RPMI7951 (cell line): ENCODE measurements around the gene CCDC33. TPM values are rescaled to one million over a fixed set of nuclear protein-coding genes. Genes with fewer than 3 reads are reported as not detected.

Experiments
- DNase-seq: peaks from one replicate; pipeline ENCODE4 v3.0.0-alpha.2; 2012; ENCODE audit warnings: low read depth
- total RNA-seq: library from RNA; depleted of rRNA; stranded (reverse); fragments of >200 nt; shearing (Covaris generic); gene quantifications from 2 replicates; pipeline ENCODE4 v1.2.3, GENCODE V29; 2014; rRNA removed

CCDC33 gene
- total RNA-seq, 1 experiment from 2014 or later: 1.1 TPM

GRCh38 chr15:74380361-74381189, 144.4 kb downstream of the CCDC33 start:
- no peak for DNase-seq

DNA sequence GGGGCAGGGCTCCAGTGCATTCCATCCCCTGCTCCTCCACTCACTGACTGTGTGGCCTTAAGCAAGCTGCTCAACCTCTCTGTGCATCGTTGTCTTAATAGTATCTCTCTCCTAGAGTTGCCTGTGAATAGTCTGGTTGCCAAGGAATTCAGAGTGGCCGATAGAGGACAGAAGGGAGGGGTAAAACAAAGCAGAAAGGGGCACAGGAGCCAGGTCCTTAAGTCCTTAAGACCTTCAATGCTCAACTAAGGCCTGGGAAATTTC, 145.0 kb downstream of the CCDC33 start:
- DNase-seq: no peak

GRCh38 chr15:74381481-74381880, 145.4 kb downstream of the CCDC33 start:
- DNase-seq: no peak

DNA sequence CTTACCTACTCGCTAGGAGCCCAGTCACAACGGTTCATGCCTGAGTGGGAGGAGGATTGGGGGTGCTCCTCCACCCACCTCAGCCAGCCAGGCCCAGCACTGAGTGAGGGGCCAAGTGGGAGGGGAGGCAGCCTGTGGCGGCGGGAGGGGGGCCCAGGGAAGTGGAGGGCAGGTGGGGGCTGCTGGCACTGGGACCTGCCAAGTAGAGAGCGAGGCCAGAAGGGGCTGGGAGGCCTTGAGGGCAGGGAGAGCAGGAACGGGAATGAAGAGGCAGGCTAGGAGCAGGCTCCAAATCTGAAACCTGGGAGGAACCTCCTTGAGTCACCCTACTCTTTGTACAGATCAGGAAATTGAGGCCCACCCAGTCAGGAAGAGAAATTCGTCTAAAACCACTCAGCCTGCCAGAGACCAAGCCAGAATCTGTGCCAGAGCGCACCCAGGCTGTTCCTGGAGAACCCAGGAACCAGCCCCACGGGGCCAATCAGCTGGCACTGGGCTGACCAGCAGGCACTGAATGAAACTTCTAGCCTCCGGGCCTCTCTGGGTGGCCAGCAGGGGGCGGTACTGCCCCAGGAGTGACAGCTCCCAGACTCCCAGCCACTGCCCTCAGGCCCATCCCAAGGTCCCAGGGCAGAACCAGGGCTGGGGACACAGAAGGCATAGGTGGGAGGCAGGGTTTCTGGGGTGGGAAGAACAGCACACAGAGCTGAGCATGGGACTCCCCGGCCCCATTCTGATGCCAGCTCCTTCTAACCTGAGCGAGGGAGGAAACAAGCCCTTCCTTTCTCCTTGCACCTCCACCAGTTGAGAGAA, 146.1 kb downstream of the CCDC33 start:
- peak; percentile 76 for DNase-seq

DNA sequence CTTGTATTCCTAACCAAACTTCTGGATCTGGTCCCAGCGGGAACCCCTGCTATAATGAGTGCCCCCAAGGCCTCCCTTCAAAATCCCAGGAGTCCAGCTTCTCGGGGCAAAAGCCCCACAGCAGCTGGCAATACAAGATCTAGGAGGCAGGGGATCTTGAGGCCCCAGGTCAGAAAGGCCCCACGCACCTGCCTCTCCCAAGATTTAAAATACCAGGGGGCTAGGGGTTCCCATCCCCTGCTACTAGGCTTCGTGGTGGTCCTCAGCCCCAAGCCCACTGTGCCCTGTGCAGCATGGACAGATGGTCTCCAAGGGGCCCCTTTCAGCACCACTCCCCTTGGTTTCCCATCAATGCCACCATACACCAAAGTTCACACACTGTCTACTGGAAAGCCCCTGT, 147.2 kb downstream of the CCDC33 start:
- DNase-seq: no peak

DNA sequence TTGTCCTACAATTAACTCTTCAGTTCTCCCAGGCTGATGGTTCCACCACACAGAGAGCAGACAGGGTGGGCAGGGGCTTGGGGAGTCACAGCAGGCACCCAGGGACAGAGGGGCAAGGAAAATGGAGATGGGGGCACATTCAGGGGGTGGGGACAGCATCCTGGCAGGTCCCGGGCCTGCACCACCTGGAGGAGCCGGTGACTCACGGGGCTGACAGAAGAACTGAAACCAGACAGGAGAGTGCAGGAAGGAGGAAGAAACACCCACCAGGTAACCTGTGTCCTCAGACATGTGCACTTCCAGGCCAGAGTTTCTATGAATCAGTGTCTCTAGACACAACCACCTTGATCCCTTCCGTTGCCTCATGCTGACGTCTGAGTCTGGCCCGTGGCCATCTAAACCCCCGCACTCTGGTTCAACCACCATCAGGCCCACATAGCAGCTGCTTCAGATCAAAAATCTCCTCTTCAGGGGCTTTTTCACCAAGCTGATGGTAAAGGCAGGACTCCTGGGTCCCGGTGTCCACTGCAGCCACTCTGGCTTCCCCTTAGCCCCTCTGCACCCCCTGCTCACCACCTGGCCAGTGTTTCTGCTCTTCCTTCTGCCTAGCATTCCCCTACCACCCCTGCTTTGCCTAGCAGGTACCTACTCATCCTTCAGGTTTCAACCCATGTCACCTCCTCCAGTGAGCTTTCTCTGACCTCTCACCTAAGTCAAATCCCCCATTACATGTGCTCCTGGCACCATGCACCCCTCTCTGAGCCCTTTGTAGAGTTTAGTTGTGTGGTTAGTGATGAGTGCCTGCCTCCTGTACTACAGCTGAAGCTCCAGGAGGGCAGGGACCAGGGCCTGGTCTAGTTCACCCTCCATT, 147.8 kb downstream of the CCDC33 start:
- no peak for DNase-seq

GRCh38 chr15:74384566-74384880, 148.4 kb downstream of the CCDC33 start:
- DNase-seq: no peak

DNA sequence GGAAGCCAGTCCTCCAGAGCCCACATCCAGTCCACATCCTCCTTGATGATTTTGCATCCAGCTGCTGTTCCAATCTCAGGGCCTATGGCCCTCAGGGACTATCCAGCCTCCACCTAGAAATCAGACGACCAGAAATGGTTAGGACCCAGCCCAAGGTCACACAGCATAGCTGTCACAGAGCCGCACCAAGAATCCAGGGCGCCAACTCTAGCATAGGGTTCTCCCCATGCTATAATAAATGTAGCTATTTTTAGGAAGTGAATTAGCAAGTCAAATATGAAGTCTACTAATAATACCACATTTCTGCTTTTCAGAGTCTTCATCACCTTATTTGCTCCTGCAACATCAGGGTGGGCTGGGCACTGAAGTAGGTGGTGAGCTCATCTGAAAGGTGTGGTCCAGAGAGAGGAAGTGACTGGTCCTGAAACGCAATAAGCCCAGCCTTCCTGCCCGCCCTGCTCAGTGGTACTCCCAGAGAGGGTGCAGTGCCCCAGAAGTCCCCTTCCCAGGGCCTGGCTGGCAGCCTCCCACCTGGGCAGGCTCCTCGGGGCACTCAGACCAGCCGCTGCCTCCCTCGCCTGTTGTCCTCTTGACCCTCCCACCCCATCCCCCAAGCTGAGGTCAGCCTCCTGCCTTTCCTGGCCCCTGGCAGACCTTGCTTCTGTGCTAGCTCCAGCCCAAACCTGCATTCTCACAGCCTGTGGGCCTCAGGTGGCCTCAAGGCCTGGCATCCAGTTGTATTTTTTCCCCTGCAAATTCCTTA, 148.9 kb downstream of the CCDC33 start:
- DNase-seq: no peak

DNA sequence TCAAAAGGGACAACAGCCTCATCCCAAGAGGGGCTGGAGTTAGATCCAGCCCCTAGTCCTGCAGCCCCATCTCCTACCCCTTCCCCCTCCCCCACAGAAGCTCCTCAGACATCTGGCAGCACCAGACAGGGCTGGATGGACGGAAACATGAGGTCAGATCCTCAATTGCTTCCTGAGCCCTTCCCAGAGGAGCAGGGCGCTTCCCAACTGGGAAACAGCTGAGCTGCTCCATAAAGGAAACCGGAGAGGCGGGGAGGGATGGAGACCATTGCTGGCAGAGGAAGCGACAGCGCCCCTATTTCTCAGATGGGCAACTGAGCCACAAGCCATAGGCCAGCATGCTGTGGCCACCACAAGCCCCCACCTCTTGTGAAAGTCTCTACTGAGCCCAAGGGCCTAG, 149.6 kb downstream of the CCDC33 start:
- no peak for DNase-seq

Other genes starting within 250 kb of the CCDC33 start
- 20.4 and 26.8 TPM in 2 replicates for gene STOML1, start 244.0 kb upstream of the CCDC33 start, total RNA-seq
- 26.1 and 39.7 TPM in 2 replicates for gene PML, start 241.6 kb upstream of the CCDC33 start, total RNA-seq
- gene GOLGA6A, start 153.8 kb upstream of the CCDC33 start, total RNA-seq: not detected in 2 replicates
- gene ISLR2, start 105.7 kb upstream of the CCDC33 start, total RNA-seq: 0.72 and 1.8 TPM in 2 replicates
- 2.5 and 8.8 TPM in 2 replicates for gene ISLR, start 62.6 kb upstream of the CCDC33 start, total RNA-seq
- 95.7 and 114 TPM in 2 replicates for gene STRA6, start 33.5 kb upstream of the CCDC33 start, total RNA-seq
- not detected in 2 replicates for gene CYP11A1, start 131.3 kb downstream of the CCDC33 start, total RNA-seq
- 20.7 and 20.8 TPM in 2 replicates for gene SEMA7A, start 197.6 kb downstream of the CCDC33 start, total RNA-seq
- gene UBL7, start 224.8 kb downstream of the CCDC33 start, total RNA-seq: 96.5 and 121 TPM in 2 replicates